Neural progenitor cell (in vitro differentiated cells): ENCODE measurements around the gene RIMS1.

ENCODE experiments used
- EZH2 ChIP-seq: fragments of 200-600 bp; sonication (generic); IDR thresholded peaks from 2 replicates; pipeline ENCODE4 v1.6.1; 2017; ENCODE audit warnings: antibody characterized with exemption, mild to moderate bottlenecking, moderate library complexity
- TF ChIP-seq, protein P1 (sequence below): fragments of 200-600 bp; sonication (generic); IDR thresholded peaks from 2 replicates; pipeline ENCODE4 v1.5.1; 2017; ENCODE audit warnings: antibody characterized with exemption, mild to moderate bottlenecking

- TF ChIP-seq EZH2, result no peak
- TF ChIP-seq, protein P1, sequence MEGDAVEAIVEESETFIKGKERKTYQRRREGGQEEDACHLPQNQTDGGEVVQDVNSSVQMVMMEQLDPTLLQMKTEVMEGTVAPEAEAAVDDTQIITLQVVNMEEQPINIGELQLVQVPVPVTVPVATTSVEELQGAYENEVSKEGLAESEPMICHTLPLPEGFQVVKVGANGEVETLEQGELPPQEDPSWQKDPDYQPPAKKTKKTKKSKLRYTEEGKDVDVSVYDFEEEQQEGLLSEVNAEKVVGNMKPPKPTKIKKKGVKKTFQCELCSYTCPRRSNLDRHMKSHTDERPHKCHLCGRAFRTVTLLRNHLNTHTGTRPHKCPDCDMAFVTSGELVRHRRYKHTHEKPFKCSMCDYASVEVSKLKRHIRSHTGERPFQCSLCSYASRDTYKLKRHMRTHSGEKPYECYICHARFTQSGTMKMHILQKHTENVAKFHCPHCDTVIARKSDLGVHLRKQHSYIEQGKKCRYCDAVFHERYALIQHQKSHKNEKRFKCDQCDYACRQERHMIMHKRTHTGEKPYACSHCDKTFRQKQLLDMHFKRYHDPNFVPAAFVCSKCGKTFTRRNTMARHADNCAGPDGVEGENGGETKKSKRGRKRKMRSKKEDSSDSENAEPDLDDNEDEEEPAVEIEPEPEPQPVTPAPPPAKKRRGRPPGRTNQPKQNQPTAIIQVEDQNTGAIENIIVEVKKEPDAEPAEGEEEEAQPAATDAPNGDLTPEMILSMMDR, result no peak
Measured at GRCh38 chr6:72424476-72424875, 538.1 kb downstream of the RIMS1 start.
